ENCODE data around the gene SCRN2.

The SCRN2 gene

DNA sequence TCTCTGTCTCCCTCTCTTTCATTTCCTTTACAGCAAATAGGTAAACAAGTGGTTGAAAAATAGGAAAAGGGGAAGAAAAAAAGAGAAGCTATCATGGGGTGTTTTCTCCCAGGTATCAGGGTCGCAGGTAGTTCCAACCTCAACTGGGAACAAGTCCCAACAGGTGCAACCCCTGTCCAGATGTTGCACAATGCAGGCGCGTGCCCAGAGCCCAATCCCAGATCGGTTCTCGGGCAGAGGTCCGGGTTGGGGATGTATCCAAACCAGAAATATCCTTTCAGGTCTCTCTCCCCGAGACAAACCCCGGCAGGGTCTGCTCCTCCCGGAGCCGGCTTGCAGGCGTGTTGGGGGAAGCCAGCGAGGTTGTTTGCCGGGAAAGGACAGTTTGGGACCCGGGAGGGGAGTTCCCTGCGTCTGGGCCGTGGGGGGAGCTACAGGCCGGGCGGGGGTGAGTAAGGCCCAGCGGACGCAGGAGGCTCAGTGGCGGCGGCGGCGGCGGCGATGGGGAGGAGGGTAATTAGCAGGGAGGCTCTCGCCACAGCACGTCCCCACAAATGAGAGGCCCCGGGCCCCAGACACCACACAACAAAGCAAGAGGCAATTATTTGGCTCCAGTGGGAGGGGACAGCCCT, 31.1 kb upstream of the SCRN2 start:
- DNase-seq (ENCODE audit: low spot score): no peak

DNA sequence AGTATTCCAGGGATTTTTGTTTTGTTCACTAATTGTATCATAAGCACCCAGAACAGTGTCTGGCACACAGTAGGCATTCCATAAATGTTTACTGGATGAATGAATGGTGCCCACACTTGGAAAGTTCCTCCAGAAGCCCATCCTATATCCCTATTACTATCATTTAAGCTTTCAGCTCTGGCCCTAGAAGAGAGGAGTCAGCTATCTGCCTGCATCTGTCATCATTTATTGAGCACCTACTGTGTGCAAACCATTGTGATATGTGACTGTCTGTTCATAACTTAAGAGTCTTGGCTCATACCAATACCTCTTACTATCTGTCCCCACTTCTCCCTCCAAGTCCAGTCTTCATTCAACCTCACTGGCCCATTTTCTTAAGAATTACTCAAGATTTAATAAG, 30.0 kb upstream of the SCRN2 start:
- DNase-seq (ENCODE audit: low spot score): no peak

DNA sequence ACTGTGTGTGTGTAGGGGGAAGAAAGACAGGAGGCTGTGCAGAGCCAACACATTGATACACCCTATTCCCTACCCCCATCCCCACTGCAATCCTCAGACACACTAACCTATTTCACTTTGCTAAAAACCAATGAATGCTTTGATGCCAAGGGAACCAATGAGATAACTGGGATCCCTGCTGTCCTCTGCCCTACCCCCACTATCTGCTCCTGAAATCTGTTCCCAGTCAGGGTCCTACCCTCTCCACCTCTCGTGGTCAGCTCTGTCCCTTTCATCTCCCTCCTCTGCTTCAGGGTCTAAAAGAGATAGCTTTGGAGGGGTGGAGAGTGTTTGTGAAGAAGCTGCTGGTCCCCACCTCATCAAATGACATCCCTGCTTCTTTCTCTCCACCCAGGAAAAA, 29.0 kb upstream of the SCRN2 start:
- no peak for DNase-seq (ENCODE audit: low spot score)

DNA sequence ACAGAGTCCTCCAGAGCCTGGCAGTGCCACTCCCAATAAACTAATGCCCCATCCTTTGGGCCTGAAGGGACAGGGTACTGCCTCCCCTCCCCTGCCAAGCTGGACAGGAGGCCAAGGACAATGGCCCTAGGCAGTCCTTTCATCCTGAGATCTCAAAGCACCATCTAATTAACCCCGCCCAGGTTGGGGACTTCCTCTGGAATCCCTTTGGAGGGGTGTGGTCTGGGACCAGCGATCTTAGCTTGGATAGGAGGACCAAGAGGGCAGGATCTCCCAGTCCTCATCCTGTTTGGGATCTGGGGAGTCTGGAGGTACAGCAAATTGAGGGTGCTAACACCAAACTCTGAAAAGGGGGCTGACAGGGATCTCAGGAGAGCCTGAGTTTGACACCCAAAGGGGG, 28.0 kb upstream of the SCRN2 start:
- no peak for DNase-seq (ENCODE audit: low spot score)

DNA sequence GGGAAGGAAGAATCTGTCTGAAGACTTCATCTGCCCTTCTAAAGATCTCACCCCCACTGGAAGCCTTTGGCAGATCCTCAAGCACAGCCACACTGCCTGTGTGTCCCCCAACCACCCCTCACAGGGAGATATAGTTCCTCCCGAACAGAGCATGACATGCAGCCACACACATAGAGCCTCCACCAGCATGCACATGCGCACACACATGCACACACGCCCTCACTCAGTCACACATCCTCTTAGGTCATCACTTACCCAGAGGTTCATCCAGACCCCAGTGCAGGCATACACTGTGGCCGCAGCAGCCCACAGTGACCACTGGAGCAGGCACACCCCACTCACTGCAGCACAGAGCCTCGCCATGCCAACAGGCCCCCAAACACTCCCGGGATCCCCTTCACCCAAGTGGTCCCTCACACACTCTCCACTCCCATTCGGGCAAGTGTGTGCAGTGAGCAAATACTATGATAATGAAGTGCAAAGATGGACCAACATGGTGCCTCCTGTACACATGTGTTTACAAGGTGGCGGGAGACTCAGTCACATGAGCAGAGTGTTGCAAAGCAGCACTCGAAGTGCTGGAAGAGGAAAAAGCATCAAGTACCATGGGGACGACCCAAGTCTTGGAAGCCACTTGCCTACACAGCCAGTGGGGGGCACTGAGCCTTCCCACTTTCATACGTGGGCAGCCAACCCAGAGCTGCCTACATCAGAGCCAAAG, 26.9 kb upstream of the SCRN2 start:
- no peak for DNase-seq (ENCODE audit: low spot score)

DNA sequence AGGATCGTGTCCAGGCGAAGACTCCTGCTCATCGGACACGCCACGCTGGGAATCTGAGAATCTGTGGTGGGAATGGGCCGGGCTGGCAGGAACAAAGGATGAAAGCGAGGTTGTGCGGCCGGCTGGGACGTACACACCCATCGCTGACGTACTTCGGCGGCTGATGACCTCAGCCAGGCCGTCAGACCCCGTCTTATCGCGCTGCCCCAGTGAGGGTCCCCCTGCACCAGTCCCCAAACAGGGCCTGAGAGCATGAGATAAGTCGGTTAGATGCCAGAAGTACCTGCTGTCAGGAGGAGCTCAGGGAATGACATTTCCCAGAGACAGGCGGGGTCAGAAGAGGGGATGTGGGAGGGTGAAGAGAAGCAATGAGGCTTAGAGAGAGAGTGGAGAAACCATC, 25.9 kb upstream of the SCRN2 start:
- no peak for DNase-seq (ENCODE audit: low spot score)

DNA sequence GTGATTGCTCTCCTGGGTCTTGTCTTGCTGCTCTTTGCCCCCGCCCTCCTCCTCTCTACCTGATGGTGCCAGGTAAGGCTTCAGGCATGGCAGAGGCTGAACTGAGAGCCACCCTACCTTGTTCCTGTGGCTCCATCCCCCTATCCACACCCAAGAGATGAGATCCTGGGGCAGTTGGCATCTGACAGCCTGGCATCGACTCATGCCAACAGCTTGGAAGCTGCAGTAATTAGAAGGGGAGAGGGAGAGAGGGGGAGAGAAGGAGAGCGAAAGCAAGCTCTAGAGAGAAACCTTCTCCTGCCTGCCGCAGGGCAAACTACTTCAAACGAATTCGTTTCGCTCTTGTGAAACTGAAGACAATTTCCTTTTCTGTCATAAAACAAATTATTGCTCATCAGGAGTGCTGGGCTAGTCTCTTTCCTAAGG, 23.7 kb upstream of the SCRN2 start:
- DNase-seq (ENCODE audit: low spot score): no peak

DNA sequence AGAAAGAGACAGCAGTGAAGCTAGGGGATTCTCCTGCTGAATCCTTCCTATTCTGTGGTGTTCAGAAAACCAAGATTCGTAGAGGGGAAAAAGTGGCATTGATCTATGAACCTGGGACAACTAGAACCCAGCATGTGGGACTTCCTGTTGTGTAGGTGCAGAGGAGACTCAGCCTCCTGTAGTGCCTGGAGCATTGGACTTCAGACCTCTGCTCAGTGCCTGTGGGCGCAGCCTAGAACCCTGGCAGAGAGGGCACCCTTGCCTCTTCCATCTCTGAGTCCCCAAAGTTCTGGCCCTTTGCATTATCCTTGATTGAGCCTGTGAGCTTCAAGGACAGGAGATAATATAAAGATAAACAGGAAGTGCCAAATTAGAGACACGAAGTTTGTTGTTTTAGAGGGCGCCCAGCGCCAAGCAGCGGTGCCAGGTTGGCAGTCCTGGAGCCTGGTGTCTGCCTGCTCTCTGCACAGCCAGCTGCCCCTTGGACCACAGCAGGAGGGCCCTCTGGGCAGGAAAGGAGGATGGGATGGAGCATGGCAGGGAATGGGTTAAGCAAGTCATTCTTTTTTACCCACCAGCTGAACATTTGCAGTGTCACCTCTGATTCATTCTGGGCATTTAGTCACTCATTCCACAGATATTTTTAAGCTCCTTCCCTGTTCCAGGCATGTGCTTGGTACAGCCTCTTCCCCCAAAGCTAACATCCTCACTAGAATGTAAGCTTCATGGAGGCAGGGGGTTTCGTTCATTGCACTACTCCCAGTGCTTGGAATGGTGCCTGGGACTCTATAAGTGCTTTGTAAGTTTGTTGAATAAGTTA, 21.8 kb upstream of the SCRN2 start:
- no peak for DNase-seq (ENCODE audit: low spot score)

DNA sequence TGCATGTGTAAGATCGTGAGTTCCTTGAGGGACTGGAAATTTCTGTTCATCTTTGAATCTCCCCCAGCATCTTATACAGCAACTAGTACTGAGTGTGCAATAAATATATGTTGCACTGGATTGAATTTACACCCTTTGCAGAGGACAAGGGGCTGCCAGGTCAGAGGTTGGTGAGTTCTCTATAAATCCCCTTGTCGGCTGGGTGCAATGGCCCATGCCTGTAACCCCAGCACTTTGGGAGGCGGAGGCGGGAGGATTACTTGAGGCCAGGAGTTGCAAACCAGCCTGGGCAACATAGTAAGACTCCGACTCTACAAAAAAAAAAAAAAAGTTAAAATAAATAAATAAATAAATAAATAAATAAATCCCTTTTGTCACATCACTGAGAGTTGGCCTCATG, 19.3 kb upstream of the SCRN2 start:
- DNase-seq (ENCODE audit: low spot score): no peak

DNA sequence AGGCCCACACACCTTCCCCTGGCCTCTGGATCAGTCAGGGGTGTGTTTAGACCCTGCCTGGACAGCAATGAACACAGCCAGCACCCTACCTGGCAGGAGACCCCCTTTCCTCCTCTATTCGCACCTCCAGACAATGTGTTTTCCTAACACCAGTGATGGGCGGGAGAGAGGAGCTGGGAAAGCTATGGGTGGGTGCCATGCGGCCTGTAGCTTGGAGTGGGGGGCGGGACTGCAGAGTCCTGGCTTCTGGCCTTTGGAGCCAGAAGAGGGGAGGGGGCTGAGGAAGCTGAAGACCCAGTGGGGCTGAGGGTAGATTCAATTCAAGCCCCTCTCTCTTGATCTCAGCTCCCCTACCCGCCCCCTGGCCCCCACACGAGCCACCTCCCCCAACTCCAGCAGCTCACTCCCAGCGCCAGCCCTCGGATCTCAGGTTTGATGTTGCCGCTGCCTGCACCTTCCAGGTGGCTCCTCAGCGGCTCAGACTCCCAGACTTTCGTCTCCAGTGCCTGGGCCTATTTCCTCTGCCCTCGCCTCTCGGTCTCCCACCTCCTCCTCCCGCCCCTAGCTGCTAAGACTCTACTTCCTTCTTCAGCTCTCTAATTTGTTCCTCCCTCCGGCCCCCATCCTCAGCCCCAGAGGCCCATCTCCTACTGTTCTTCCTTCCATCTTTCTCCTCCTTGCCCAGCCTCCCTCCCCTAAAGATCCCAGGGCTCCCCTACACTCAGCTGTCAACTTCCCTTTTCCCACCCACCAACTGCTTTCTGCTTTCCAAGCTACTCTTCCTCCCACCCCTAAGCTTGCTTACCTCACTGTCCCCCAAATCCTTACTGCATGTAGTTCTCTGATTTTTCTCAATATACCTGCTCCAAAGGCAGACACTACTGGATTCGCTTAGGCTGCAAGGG, 16.7 kb upstream of the SCRN2 start:
- no peak for DNase-seq (ENCODE audit: low spot score)

DNA sequence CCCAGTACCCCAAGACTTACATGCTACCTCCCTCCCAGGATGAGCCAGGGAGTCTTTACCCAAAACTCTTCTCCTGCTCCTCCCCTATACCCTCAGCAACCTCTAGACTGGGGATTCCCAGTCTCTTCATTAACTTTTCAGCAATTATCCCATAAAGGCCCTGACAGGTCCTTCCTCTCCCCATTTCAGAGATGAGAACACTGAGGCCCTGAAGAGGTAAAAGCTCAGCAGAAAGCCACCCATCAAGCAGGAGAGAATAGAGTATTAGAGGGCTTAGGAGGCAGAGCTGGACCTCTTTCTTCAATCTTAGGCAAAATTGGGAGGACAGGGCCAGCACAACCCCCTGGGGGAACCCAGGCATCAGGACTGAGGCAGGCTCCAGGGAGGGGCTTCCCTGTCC, 15.8 kb upstream of the SCRN2 start:
- no peak for DNase-seq (ENCODE audit: low spot score)

DNA sequence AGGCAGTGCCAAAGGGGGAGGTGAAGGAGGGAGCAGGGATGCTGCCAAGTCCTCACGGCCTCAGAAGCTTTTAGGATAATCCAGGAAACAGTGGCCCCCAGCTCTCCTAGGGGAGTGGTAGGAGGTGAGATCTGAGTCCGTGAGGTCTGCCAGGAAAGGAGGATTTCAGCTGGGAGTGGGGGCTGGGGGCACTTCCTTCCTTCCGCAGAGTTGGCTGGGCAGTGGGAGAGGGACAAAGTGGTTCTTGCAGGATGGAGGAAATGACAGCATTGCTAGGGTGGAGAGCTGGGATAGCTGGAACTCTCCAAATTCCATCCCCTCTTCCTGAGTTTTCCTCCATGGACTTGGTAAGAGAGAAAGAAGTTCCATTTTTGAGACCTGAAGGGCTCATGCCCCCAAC, 14.7 kb upstream of the SCRN2 start:
- DNase-seq (ENCODE audit: low spot score): no peak

DNA sequence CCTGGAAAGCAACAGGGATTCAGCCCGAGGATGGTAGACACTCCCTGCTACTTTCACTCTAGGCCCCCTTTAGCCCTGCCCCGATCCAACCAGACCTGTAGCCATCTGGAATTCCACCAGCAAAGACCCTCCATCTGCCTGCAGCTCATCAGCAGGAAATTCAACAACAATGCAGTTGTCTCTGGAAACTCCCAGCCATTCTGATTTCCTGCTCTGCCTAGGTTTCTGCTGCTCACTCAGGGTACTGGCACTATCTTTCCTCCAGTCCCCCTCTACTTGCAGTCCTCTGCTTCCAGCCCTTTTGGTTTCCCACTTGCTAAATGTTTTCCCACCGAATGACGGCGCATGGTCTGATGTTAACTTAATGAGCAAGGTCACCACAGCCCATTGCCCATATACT, 12.5 kb upstream of the SCRN2 start:
- no peak for DNase-seq (ENCODE audit: low spot score)

DNA sequence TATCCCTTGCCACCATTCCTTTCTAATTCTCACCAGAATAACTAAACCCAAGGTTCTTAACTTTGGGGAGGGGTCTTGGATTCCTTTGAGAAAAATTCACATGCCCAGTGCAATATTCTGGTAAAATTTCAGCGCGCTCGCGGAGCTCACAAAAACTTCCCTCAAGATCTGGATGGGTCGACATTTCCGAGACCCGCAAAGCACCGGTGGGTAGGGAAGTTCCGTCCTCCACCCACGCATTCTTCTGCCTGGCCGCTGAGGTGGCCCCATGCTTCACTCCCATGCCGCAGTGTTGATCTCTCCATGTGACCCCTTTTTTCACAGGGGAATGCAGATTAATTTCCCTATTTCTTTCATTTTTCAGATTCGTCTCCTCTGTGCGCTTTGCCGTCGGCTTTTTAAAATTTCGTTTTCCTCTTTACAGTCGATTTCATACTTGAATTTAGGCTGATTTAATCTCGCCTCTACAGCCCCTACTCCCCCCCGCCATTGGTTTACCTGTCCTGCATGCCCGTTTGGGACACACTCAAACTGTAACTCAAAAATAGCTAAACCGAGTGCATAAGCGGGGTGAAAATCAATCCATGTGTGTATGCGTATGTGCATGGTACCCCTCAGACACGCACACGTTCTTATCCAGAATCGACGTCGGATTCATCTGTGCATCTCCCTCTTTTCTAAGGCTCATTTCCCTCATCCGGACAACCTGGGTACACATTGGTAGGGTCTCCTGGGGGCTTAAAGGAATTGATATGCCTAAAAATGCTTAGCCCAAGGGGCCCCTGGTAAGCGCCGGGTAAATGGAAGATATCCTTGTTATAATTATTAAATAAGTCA, 11.3 kb upstream of the SCRN2 start:
- DNase-seq (ENCODE audit: low spot score): no peak

DNA sequence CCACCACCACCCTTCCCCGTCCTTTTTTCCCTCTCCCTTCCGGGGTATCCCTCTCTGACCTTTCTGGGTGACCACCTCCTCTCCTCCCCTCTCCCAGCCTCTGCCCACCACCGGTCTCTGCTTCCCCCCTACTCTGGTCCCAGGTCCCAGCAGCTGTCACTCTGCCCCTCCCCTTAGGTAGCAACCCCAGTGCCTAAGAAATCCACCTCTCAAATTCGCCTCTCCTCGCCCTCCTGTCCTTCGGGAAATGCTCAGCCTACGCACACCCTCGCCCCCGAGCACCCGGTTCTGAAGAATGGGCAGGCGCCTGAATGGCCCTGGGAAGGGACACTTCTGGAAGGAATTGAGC, 10.7 kb upstream of the SCRN2 start:
- DNase-seq (ENCODE audit: low spot score): no peak

DNA sequence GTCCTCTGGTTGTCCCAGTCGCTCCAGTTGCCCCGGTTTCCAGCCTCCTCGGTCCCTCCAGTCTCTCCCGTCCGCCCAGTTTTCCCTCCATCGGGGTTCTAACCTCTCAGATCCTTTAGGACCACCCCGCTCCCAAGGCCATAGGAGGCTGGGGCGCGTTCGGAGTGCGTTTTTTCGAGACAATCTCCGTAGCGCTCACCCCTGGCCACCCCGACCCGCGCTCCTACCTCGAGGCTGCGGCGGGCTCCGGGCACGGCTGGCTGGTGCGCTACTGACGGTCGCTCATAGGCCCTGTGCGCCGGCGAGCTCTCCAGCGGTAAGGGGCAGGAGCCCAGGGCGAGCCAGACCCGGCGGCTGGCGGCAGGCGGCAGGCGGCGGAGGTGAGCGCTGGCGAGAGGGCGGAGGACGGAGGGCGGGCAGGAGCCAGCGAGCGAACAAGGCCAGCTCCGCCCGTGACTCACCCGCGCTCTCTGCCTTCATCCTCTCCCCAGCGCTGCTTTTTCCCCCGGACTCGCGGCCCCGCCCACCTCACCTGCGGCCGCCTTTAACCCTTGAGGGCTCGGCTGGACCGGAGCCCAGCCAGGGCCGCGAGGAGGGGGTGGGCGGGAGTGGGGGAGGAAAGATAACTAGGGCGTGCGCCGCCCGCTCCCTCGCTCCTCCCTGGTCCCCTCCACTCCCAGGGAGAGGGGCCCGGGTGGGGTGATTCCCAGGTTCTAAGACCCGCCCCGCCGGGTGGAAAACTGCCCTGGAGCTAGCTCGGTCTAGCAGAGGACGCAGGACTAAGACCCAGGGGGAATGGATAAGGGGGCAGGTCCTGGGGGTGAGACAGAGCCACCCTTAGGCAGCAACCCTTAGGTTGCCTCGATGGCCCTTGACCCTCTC, 9.9 kb upstream of the SCRN2 start, which contains the start of gene SP6:
Gene SP6 (minus strand): TSS at position 472 of the 882 bp plus-strand sequence. CDS start 2,734 bp downstream, outside the sequence.
- DNase-seq (ENCODE audit: low spot score): no peak

DNA sequence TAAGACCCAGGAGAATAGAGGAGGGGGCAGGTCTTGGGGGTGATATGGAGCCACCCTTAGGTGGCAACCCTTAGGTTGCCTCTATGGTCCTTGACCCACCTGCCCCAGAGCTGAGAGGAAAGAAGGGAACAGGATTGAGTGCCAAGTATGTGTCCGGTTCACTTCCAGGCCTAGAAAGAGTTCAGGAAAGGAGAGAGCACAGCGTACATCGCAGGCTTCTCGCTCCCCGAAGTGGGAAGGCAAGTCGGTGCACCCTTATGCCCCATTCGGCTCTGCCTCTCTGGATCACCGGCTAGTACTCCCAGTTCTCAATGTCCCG, 9.3 kb upstream of the SCRN2 start:
- no peak for DNase-seq (ENCODE audit: low spot score)

DNA sequence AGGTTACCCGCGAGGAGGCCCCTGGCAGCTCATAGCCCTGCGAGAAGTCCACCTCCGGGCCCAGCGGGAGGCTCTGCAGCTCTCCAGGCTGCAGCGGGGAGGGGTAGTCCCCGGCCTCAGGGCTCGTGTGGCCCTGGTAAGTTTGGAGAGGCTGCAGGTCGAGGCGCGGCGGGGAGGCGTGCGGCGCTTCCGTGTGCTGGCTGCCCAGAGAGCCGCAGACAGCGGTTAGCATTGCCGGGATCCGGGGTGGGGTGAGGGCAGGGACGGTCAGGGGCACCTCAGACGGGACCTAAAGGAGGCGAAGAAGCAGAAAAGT, 7.1 kb upstream of the SCRN2 start:
- no peak for DNase-seq (ENCODE audit: low spot score)

DNA sequence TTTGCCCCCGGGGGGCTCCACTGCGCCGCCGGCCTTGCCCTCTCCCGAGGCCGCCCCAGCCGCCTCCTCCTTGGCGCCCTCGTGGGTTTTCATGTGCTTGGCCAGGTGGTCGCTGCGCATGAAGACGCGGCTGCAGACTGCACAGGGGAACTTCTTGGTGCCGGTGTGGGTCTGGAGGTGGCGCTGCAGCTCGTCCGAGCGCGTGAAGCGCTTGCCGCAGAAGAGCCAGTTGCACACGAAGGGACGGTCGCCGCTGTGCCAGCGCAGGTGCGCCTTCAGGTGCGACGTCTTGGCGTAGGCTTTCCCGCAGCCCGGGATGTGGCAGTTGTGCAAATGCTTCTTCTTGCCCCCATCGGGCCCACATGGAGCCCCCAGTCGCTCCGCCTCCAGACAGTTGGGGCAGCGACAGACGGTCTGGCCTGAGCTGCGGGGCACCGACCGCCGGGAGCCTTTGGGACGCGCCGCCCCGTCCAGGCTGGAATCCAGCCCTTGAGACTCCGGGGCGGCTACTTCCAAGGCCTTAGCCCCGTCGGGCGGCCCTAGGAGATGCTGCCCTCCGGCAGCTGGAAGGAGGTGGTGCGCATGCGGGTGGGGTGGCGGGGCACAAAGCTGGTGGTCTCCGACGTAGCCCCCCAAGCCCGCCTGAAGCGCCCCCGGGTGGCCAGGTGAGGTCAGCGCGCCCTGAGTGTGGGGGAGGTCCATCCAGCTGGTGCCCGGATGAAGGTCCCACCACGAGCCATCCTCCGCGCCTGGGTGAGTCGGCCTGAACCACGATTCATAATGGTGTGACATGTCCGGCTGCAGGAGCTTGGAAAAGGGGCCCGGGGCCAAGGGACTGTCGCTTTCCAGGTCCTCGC, 6.5 kb upstream of the SCRN2 start:
- no peak for DNase-seq (ENCODE audit: low spot score)
